Amniotic stem cell (primary cell): ENCODE data around the gene ASB11.

ENCODE experiments used
- DNase-seq: peaks from one replicate; lab custom pipeline; 2025; lab: John Stamatoyannopoulos, UW

The ASB11 gene, protein sequence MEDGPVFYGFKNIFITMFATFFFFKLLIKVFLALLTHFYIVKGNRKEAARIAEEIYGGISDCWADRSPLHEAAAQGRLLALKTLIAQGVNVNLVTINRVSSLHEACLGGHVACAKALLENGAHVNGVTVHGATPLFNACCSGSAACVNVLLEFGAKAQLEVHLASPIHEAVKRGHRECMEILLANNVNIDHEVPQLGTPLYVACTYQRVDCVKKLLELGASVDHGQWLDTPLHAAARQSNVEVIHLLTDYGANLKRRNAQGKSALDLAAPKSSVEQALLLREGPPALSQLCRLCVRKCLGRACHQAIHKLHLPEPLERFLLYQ

GRCh38 chrX:15315509-15315908, at the start of gene ASB11:
Gene ASB11, minus strand, starts transcription at chrX:15315640. Its CDS starts 35 bp downstream, at chrX:15315605.
- no peak for DNase-seq

DNA sequence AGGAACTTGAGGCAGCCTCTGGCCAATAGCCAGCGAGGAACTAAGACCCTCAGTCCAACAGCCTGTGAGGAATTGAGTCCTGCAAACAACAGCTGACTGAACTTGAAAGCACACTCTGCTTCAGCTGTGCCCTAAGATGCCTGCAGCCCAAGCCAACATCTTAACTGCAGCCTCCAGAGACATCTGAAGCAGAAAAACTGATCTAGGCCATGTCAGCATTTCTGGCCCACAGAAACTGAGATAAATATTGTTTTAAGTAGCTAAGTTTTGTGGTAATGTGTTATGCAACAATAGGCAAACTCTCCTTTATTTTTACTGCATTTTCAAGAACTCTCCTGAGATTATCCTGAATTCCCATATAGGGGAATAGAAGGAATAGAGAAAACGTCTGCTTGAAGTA, 44.3 kb upstream of the ASB11 start:
- DNase-seq: no peak

GRCh38 chrX:15358533-15358932, 43.1 kb upstream of the ASB11 start:
- no peak for DNase-seq

DNA sequence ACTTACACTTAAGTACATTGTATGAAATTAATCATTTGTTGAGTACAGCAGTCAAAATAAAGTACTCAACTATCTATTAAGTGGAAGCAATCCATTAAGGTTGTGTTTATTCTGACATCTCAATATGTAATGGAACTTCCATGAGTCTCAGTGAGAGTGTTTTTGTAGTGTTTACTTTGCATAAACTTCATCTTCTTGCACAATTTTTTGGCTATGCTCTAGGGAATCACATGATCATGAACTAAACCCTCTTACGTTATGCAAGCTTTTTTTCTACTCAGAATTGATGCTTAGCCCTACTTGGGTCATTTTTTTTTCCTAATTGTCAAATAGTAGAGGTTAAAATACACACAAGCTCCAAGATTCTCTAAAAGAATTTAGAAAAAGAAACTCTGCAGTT, 41.0 kb upstream of the ASB11 start:
- DNase-seq: no peak

- no peak for DNase-seq
These were observed 35.0 kb upstream of the ASB11 start for GRCh38 chrX:15350329-15350996.

- peak; percentile 36 for DNase-seq
These were observed 33.6 kb upstream of the ASB11 start for GRCh38 chrX:15349046-15349445.

- DNase-seq: no peak
These were observed 30.5 kb upstream of the ASB11 start for GRCh38 chrX:15345976-15346375.

- DNase-seq: no peak
These were observed 28.7 kb upstream of the ASB11 start for GRCh38 chrX:15344106-15344505.

DNA sequence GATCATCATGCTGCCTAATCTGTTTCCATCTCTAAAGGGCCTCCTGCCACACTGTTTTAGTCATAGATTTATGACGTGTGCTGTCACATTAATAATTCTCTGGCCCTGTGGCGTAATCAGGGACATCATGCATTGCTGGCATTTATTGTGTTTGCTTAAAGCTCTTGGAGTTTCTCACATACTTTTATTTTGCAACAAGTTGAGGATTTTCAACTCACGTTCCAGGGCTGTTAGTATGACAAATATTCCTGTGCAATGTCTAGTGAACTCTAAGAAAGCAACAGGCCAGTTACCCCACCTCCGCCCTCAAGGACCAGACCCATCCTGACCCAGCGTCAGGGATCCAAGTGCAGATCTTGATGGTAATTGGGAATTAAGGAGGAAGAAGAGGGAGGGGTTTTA, 27.6 kb upstream of the ASB11 start:
- DNase-seq: no peak

- no peak for DNase-seq
These were observed 25.4 kb upstream of the ASB11 start for GRCh38 chrX:15340867-15341266.

GRCh38 chrX:15336023-15336413, 20.6 kb upstream of the ASB11 start:
- no peak for DNase-seq

GRCh38 chrX:15335135-15336022, 19.9 kb upstream of the ASB11 start, which contains the start of gene PIGA:
Gene PIGA, minus strand, starts transcription at chrX:15335523. Its CDS starts 3,593 bp downstream, at chrX:15331930.
- peak; percentile 93 for DNase-seq

GRCh38 chrX:15334561-15334960, 19.1 kb upstream of the ASB11 start:
- no peak for DNase-seq

- no peak for DNase-seq
These were observed 13.4 kb upstream of the ASB11 start for GRCh38 chrX:15328821-15329220.

DNA sequence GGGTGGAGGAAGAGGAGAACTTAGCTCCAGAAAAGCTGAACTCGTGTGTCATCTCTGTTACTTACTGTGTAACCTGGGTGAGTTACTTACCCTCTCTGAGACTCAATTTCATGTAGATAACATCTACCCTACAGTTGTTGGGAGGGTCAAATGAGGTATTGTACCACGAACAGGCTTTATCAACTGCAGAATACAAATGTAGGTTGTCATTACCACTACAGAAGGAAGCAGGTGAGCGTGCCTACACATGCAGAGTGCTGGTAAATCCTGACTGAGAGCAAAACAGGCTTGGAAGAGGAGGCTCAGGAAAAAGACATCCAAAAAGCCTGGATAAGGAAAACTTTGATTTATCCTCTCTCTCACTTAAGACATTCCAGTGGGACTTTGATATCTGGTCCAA, 12.7 kb upstream of the ASB11 start:
- DNase-seq: no peak

DNA sequence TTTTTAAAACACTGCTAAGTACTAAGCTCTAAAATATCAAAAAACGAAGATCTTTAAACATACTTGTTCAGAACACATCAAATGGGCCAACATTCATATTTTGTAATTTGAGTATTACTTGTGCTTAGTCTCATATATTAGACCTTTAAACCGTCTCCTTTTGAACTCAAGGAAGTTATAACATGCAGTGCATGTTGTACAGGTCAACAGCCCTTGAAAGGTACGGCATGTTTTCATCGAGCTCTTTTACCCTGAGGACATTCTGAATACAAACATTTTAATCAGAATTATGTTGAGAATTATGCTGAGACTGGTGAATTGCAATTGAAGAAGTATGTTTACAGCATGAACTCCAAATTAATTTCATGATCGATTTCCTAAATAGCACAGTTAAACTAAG, 7.0 kb upstream of the ASB11 start:
- no peak for DNase-seq

- DNase-seq: no peak
These were observed 6.6 kb upstream of the ASB11 start for GRCh38 chrX:15322072-15322471.

DNA sequence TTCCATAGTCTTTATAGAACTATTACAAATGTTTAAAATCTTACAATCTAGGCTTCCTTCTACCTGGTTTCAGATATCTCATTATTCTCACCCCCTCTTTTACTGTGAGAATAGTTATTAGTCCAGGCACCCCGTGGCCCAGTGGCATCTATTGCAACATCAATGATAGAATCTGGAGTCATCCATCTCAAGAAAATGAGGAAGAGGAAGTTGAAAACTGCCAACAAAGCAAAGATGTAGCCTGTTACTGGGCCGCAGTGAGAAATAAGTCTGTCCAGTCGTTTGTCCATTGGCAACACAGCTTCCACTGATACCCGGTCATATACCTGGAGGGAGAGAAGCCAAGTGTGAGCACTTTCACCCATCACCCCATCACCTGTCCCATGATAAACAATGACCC, 6.0 kb upstream of the ASB11 start:
- no peak for DNase-seq

GRCh38 chrX:15320297-15320696, 4.9 kb upstream of the ASB11 start:
- DNase-seq: no peak

GRCh38 chrX:15319075-15319474, 3.6 kb upstream of the ASB11 start:
- no peak for DNase-seq

- no peak for DNase-seq
These were observed 968 bp downstream of the ASB11 start for GRCh38 chrX:15314472-15314871.

DNA sequence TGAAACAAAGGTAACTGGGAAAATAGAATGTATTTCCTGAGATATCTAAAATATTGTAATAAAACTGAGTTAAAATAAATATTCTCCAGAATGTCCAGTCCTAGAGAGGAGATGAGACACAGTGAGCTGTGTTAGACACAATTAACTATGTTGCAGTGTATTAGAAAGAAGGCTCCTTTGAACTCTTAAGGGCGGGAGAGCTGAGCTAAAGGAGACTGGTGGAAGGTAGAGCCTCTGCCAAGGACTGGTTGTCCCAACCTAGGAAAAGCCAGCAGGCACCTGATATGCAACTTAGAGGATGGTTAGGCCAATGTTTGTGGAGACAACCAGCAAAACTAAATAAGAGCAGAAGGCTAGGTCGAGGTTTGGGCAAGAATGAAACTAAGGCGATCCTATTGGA, 4.3 kb downstream of the ASB11 start:
- DNase-seq: no peak

- DNase-seq: no peak
These were observed 5.3 kb downstream of the ASB11 start for GRCh38 chrX:15310117-15310516.
